Embryonic facial prominence (tissue), 1 donor: ENCODE results near the gene RAF1.
"Not testable (repeated sequence)": the region's sequence is repeated elsewhere in the genome, so short reads cannot be mapped to it uniquely, and the experiment has no call there.

ENCODE experiments used
- DNase-seq: peaks from one replicate; pipeline ENCODE4 v3.0.0-alpha.2; 2016; ENCODE audit errors: extremely low spot score

RAF1 gene

DNA sequence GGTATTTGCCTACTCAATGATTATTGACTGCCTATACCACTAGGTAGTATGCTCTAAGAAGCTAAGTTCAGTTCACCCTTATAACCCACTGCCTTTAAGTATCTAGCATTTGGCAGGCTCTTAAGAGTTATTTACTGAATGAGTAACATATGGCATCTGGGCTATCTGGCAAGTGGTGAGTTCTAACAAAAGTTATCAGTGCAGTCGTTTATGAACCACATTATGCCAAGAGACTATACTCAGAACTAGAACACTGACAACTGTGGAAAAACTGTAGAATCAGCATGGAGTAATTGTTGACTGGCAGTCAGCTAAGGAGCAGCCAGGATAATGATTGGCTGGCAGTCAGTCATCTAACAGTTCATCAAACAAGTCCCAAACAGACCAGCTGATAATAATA lies 25.8 kb downstream of the RAF1 start:
- no peak for DNase-seq

GRCh38 chr3:12633108-12633507 lies 30.8 kb downstream of the RAF1 start:
- DNase-seq: no peak

- DNase-seq: no peak
Observed at GRCh38 chr3:12632523-12632922, 31.4 kb downstream of the RAF1 start.

GRCh38 chr3:12630843-12631242 lies 33.1 kb downstream of the RAF1 start:
- not testable (repeated sequence) for DNase-seq

GRCh38 chr3:12630292-12630691 lies 33.6 kb downstream of the RAF1 start:
- no peak for DNase-seq

DNA sequence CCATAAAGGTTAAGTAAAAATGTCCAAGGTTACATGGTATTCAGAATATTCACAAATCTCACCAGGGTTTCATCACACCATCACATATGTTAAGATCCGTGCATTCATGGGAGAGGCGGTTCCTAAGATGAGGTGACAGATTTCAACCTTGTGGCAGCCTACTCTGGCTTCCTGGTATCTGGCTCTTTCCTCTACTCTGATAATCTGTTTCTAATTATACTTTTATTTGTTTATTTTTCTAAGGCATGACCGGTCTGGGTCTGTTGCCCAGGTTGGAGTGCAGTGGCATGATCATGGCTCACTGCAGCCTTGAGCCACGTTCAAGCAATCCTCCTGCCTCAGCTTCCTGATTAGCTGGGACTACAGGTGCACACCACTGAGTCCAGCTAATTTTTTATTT lies 34.4 kb downstream of the RAF1 start:
- no peak for DNase-seq

DNA sequence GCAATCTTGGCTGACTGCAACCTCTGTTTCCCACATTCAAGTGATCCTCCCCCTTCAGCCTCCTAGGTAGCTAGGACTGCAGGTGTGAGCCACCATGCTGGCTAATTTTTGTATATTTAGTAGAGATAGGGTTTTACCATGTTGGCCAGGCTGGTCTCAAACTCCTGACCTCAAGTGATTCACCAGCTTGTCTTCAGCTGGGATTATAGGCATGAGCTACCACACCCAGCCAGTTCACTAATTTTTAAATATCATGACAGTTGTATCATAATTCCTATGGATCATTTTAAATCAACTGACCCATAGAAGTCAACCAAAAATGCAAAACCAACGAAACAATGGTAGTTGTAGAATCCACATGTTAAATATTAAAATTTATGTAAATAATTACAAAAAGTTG lies 35.1 kb downstream of the RAF1 start:
- no peak for DNase-seq

DNA sequence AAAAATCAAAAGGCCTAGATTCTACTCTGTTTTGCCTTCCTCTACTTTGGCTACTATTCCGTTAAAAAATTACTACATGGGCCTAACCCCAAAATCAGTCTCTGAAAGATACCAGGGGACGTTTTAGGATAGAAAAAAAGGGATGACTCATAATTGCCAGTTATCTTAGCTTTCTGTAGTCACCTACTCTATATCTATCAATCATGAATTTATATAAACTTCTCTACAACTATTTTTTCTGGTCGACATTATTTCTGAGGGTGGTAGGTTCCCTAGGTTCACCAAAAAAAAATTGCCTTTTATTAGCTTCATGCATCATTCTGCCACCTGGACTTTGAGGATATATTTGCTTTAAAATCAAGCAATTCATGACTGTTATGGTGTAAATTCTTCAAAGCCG lies 36.5 kb downstream of the RAF1 start:
- DNase-seq: no peak

- not testable (repeated sequence) for DNase-seq
Observed at GRCh38 chr3:12624964-12625363, 39.0 kb downstream of the RAF1 start.

GRCh38 chr3:12624056-12624455 lies 39.9 kb downstream of the RAF1 start:
- DNase-seq: no peak

- DNase-seq: no peak
Observed at GRCh38 chr3:12622335-12622734, 41.6 kb downstream of the RAF1 start.

GRCh38 chr3:12620729-12621128 lies 43.2 kb downstream of the RAF1 start:
- no peak for DNase-seq

GRCh38 chr3:12620305-12620704 lies 43.6 kb downstream of the RAF1 start:
- DNase-seq: no peak

DNA sequence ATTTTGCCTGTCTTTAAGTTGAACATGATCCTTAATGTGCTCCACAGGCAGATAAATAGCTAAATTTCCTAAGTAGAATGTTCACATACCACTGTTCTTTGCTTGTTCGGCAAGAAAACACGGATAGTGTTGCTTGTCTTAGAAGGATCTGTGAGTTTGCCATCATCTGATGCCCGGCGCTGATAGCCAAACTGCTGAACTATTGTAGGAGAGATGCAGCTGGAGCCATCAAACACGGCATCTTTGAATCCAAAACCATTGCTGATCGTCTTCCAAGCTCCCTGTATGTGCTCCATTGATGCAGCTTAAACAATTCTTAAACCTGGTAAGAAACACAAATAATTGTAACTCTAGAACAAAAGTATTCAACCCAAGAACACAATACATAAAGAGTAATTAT lies 45.5 kb downstream of the RAF1 start:
- no peak for DNase-seq

DNA sequence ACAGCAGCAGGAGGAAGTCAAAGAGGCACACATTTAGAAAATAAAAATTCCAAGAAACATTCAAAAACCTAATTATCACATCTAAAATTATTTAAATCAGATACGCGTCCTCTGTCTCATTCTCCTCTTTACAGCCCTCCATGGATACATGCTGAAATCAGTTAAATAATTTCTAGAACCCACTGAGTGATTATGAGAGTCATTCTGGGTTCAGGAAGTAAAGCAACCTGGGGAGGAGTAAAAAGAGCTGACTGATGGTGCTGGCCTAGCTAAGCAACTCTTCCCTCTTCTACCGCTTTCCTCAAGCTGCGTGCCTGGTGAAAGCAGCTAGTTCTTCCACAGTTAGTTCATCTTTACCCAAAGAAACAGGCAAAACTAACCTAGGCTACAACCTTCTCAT lies 48.7 kb downstream of the RAF1 start:
- DNase-seq: no peak

DNA sequence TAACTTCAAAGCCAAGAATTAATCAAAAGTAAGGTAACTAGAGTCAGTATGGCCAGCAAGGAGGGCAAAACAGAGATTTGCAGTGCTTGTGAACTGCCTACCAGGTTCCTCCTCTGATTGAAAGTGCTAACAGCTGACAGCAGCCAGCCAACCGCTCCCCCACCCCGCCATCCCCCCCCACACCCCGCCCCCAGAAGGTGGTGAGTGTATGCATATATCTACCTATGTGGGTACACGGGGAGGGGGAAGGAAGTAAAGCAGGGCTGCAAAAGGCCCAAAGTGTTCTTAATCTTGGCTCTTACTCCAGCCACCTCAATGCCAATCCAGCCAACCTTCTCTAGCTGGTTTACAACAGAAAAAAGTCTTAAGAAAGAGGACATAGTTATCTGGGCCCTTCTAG lies 50.7 kb downstream of the RAF1 start:
- DNase-seq: no peak

- DNase-seq: no peak
Observed at GRCh38 chr3:12612514-12613226, 51.2 kb downstream of the RAF1 start.

DNA sequence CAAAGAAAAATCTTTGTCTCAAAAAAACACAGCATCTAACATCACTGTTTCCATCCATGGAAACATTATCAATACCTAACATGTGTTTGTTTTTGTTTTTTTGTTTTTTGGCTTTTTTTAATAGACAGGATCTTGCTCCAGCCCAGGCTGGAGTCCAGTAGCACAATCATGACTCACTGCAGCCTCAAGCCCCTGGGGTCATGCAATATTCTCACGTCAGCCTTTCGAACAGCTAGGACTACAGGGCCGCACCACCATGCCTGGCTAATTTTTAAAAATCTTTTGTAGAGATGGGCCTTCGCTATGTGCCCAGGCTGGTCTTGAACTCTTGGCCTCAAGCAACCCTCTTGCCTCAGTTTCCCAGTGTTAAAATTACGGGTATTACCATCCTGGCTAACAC lies 52.8 kb downstream of the RAF1 start:
- DNase-seq: no peak

DNA sequence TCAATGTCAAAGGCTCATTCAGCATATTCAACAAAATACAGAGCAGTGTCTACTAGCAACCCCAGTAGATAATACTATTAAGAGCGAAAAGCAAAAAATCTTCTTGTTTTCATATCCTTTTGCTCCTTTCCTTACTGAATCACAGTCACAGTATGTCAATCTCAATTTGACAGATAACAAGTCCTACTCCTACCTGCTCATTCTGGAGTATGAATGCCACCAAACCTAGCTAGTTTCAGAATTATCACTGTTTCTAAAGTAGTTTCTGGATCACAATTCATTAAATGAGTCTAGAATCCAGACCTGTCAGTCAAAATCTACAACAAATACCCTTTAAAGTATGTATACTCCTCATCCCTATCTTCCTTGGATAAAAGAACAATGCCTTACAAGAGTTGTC lies 55.5 kb downstream of the RAF1 start:
- DNase-seq: no peak

GRCh38 chr3:12603969-12604368 lies 59.9 kb downstream of the RAF1 start:
- DNase-seq: no peak

- no peak for DNase-seq
Observed at GRCh38 chr3:12601072-12601471, 62.8 kb downstream of the RAF1 start.

DNA sequence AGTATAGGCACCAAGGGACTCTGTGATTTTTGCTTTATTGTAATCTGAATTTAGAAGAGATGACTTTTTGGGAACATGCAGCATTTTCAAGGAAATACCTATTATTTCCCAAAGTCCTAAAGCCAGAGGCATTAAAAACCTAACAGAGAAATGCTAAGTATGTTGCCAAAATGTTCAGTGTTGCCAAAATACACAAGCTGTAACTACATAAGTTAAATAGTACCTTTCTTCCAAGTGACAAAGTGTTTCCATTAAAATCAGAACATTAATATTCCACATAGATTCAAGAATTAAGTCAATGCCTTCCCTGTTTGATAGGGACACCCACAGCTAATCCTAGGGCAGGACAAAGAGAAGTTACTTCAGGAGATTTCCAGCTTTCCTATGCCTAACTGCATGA lies 65.0 kb downstream of the RAF1 start:
- no peak for DNase-seq

- no peak for DNase-seq
Observed at GRCh38 chr3:12593473-12593872, 70.4 kb downstream of the RAF1 start.

DNA sequence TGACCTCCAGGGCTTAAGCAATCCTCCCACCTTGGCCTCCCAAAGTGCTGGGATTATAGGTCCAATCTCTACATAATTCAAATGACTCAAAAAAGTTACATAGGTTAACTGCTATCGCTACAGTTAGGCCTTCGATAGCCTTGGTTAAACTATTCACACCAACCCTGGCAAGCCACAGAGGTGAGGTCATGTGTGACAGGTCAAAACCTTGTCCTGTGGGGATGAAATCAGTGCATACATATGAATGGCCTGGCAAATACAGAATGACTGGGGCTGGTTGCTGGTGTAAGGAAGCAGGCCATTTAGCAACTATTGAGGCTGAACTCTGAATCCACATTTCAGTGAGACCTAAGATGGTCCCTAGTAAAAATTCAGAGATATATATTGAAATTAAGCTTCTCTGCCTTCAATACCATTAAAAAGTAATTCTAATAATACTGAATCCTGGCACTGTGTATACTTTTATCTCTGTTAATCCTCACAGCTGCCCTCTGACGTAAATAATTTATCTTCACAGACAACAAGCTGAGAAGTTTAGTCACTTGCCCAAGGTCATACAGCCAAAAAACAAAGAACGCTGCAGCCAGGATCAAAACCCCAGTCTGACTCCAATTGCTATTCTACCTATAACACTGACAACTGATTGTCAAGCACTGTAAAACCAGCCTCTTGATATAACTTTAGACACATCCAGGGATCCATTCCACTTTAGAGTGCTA lies 71.8 kb downstream of the RAF1 start:
- DNase-seq: no peak
